NCI-H1694 treated with DMSO at 0.1 percent for 48 hours (cell line): Measurements from ENCODE around the gene MTF2.
A peak's percentile ranks its signal among the peaks of the same experiment; 100 is the strongest.
"Not testable (repeated sequence)": the region's sequence is repeated elsewhere in the genome, so short reads cannot be mapped to it uniquely, and the experiment has no call there.

Experiments used
- DNase-seq: peaks from one replicate; lab custom pipeline; 2025; lab: John Stamatoyannopoulos, UW

Gene MTF2

GRCh38 chr1:93143136-93143535 is 64.1 kb downstream of the MTF2 start:
- no peak for DNase-seq

- no peak for DNase-seq
Measured at GRCh38 chr1:93143769-93144168, 64.7 kb downstream of the MTF2 start.

- no peak for DNase-seq
Measured at GRCh38 chr1:93148001-93148400, 68.9 kb downstream of the MTF2 start.

GRCh38 chr1:93150729-93151128 is 71.6 kb downstream of the MTF2 start:
- no peak for DNase-seq

GRCh38 chr1:93151474-93151873 is 72.4 kb downstream of the MTF2 start:
- no peak for DNase-seq

- DNase-seq, result no peak
Measured at GRCh38 chr1:93152835-93153234, 73.8 kb downstream of the MTF2 start.

GRCh38 chr1:93154898-93155297 is 75.8 kb downstream of the MTF2 start:
- DNase-seq, result no peak

GRCh38 chr1:93155335-93155734 is 76.3 kb downstream of the MTF2 start:
- DNase-seq, result no peak

GRCh38 chr1:93159337-93159736 is 80.3 kb downstream of the MTF2 start:
- DNase-seq, result no peak

- DNase-seq, result not testable (repeated sequence)
Measured at GRCh38 chr1:93163314-93163713, 84.2 kb downstream of the MTF2 start.

- DNase-seq, result no peak
Measured at GRCh38 chr1:93164816-93165215, 85.7 kb downstream of the MTF2 start.

- DNase-seq, result not testable (repeated sequence)
Measured at GRCh38 chr1:93165895-93166294, 86.8 kb downstream of the MTF2 start.

- DNase-seq, result no peak
Measured at GRCh38 chr1:93167006-93167405, 87.9 kb downstream of the MTF2 start.

- DNase-seq, result not testable (repeated sequence)
Measured at GRCh38 chr1:93170141-93170678, 91.1 kb downstream of the MTF2 start.

- DNase-seq, result no peak
Measured at GRCh38 chr1:93171549-93172034, 92.5 kb downstream of the MTF2 start.

GRCh38 chr1:93172778-93173177 is 93.7 kb downstream of the MTF2 start:
- no peak for DNase-seq

- DNase-seq, result not testable (repeated sequence)
Measured at GRCh38 chr1:93174638-93175037, 95.6 kb downstream of the MTF2 start.

GRCh38 chr1:93177991-93178390 is 98.9 kb downstream of the MTF2 start:
- DNase-seq, result no peak

GRCh38 chr1:93178418-93178817 is 99.3 kb downstream of the MTF2 start:
- DNase-seq, result no peak

- DNase-seq, result peak; percentile 97
Measured at GRCh38 chr1:93179886-93180722, 101.0 kb downstream of the MTF2 start, which contains the start of gene TMED5. Gene TMED5 (minus strand): TSS chr1:93180413. CDS start chr1:93180242, 171 bp downstream.

GRCh38 chr1:93180723-93181613 is 101.9 kb downstream of the MTF2 start, which contains the start of gene CCDC18:
Gene CCDC18 (plus strand): TSS chr1:93180724. CDS start chr1:93183362, 2,638 bp downstream.
- peak; percentile 22 for DNase-seq

GRCh38 chr1:93186667-93187066 is 107.6 kb downstream of the MTF2 start:
- no peak for DNase-seq
